GM21529 (cell line): ENCODE results near the gene TANC1.
A peak's percentile ranks its signal among the peaks of the same experiment; 100 is the strongest.
"Not testable (repeated sequence)": the region's sequence is repeated elsewhere in the genome, so short reads cannot be mapped to it uniquely, and the experiment has no call there.

Experiments used
- ATAC-seq: cut with Tn5 transposase; IDR thresholded peaks from one replicate; pipeline ENCODE4 v1.9.1; 2021; ENCODE audit not compliant: unreplicated experiment

Gene TANC1

DNA sequence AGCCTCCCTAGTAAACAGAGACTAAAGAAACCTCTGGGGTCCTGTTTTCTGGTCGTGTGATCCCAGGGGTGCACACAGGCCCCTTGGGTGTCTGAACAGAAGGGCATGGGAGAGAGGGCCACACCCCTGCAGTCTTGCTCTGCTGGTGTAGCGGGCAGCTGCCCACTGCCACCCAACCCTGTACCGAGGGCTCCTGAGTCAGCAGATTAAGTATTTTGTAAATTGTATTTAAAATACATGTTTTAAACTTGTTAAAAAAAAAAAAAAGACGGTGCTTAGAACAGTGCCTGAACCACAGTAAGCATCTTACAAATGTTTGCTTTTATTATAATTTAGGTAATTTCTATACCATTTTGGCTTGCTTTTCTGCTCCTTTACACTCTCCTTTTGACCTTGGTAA, 113.7 kb downstream of the TANC1 start:
- ATAC-seq: no peak

DNA sequence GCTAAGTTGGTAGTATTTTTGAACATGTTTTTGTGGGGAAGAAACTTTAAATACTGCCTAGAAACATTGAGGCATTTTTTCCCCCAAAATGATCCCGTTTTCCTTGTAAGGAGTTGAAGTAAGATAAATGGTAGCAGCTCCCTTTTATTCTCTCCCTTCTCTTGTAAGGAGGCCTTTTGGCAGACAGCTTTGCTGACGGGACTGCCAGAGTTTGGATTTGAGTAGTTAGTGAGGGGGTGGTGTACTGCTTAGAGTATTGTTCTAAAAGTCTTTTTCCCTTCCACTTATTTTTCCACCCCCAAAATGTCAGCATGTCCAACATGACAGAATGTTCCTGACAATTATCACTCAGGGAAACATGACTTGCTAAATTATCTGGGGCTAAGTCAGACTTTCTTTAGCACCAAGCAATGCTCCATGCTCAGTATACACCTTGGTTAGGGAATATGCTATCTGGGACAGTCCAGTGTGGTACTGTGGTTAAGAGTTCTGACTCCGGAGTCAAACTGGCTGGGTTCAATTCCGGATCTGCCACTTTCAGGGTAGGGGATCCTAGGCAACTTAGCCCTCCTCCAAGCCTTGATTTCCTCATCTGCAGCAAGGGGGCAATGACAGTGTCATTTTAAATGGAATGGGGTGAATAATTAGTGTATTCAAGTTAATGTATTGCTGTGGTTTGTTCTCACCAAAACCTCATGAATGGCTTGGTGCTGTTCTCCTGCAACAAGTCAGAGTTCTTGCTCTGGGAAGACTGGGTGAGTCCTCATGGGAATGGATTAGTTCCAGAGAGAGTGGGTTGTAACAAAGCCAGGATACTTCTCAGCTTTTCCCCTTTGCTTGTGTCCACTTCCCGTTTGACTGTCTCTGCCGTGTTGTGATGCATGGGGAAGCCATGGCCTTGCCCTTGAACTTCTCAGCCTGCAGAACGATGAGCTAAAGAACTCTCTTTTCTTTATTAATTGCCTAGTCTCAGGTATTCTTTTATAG, 116.2 kb downstream of the TANC1 start:
- no peak for ATAC-seq

DNA sequence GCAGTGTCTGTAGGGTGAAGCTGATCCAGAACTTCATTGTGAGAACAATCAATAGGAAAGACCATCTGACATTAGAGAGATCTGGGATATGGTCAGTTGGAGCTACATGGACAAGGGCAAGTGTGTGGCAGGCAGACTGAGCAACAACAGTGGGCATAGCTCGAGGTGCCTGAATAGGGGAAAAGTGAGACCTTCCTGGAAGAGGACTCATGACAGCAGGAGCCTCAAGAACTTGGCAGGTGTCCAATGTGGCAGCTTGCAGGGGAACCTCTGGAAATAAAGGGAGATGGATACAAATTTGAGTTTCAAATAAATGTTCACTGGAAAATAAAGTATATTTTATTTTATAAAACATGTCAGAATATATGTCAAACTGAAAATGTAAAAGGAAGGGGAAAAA, 117.9 kb downstream of the TANC1 start:
- ATAC-seq: no peak

DNA sequence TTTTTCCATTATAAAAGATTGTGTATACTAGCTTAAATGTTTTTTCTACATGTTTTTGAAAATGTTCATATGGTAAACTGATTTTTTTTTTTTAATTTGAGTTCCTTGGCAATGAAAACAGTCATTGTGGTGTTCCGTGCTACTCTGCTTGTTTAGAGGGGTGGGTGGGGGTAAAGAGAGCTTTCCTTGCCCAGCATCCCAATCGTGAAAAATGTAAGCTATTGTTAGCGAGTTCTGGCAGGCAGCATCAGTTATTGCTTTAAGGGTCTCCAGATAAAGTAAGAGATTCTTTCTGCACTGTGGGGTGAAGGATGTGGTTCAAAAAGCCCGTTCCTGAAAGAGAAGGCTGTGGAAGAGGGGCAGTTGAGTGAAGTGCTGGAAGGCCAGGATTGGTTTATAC, 118.4 kb downstream of the TANC1 start:
- no peak for ATAC-seq

DNA sequence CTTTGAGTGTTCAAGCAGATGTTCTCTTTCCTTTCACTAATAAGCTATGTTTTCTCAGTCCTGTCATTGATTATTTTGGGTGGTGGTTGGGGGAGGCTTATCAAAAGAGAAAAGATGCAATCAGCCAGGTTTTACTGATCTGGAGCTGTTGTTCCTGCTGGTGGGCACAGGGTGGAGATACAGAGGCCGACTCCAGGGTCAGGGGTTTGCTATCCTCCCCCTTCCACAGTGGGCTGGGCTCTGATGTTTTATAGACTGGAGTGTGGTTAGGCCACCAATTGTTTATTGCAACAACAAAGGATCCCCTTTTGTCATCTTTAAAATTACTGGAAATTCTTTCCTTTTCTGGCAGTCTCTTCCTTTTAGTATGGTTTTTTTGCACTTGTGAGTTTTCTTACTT, 120.5 kb downstream of the TANC1 start:
- ATAC-seq: no peak

DNA sequence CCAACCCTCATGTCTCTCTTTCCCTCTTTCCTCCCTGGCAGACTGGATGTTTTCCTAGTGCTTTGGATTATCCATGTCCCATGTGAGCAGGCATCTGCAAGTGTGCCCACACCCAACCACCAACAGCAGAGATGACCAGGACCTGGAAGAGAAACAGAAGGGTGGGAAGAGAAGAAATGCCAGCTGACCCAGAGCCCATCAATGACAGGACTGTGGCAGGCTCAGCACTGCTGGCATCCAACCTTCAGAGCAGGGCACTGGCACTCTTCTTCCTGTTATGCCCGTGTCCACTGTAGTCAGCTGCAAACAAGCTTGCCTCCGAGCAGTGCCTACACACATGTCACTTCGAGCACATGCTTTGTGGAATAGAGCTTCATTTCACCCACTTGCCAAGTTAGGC, 121.1 kb downstream of the TANC1 start:
- no peak for ATAC-seq

DNA sequence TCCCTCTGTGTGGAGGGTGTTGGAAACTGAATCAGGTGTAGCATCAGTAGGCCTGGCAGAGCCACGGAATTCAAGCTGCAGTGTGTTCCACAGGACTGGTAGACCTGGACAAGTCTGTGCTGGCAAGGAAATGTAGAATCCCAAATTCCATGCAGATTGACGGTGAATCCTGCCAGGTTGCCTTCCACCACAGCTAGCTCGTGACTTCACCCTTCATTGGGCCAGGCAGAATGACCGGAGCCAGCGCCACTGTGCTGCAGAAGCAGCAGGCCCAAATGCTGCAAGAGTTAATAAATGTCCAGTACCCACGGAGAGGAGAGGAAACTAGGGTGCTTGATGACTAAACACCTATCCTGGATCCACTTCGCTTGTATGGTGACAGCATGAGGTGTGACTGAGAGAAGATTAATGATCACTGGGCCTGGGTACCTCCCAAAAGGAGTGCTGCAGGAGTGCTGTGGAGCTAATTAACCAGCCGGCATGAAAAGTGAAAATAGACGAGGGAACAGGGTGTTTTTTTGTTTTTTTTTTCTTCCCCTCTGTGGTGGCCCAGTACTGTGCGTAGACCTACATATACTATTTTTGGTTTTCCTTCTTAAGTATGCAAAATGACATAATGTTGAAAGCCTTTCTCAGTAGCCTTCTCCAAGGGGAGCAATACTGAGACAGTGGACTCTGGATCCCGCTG, 122.2 kb downstream of the TANC1 start:
- peak; percentile 73 for ATAC-seq

DNA sequence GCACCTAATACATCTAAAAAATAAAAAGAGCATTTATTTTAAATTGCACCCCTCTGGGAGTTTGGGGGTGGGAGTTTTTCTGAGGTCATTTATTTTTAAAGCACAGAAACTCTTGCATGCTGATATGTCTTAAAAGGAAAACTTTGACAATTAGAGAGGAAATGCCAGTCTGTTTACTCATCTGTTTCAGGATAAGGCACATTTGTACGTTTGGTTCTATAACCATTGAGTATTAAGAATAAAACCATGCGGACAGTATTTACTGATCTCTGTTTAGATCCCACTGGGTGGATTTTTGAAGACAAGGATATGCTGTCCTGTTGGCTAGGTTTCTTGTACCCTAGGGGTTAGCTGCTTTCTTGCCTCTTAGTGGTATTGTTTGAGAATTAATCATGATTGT, 122.9 kb downstream of the TANC1 start:
- ATAC-seq: no peak

DNA sequence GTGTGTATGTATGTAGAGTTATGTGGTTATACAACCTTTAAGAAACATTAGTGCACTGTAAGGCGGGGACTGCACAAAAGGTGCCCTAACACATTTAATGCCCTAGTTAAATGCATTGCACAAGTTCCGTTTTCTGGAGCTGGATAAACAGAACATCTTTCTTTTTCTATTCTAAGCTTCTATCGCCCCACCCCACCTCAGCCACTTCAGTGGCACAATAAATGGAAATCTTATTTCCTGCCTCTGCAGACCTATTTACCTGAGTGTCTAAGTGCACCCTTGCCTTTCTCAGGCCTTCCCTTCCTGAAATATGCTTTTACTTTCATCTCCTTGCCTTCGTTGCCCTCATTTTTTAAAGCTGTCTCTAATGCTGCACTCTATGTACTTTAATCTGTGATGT, 123.5 kb downstream of the TANC1 start:
- no peak for ATAC-seq

DNA sequence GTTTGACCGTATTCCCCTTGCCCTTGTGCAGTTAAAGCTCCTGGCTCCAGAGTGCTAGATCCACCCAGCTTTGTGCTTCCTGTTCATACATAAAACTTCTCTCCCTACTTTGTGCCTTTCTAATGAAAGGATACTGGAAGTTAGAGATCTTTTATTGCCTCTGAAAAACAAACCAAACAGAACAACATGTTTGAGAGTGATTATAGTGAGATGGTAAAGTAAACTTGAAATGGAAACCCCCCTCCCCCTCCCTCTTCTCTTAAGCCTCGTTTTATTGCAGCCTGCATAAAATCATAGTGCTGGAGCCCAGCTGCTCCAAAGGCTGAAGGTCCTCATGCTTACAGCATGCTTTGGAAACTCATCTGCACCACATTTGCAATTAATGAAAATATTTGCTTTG, 125.1 kb downstream of the TANC1 start:
- ATAC-seq: no peak

DNA sequence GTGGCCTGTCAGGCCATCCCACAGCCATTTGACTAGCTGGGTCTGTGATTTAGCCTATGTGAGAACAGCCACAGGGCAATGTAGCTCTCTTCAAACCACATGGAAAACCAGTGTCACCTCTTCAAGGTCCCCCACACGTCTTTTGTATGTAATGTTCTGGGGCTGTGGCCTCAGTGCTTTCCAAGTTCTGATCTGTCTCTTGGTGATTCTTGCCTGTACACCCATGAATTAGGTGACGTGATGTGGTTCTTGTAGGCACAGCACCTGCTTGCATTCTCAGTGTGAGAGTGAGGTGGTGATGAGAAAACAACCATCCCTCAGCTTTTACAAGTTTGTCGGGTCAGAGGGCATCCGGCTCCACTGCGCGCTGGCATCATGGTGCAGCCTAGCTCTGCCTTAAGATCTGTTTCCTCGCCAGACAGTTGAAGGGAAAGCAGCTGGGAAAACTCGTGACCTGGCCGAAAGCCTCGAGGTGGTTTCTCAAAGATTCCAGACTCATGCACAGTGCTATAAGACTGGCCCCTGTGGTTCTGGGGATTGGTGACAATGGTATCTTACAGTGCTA, 125.8 kb downstream of the TANC1 start:
- no peak for ATAC-seq

DNA sequence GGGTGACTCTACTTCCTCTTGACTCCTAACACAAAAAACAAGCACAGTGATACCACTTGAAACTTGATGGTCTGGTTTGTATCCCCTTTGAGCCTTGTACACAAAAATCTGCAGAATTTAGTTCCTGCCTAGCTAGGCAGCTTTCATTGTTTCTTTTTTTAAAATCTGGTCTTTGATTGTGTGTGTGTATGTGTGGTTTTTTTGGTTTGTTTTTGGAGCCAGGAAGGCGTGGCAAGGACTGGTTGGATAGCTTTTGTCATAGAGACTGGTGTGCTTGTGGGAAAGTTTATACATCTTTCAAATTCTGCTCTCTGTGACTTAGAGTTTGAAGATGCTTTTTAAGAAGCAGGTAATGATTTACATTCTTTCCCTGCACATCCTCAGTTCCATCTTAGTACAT, 127.4 kb downstream of the TANC1 start:
- ATAC-seq: no peak

DNA sequence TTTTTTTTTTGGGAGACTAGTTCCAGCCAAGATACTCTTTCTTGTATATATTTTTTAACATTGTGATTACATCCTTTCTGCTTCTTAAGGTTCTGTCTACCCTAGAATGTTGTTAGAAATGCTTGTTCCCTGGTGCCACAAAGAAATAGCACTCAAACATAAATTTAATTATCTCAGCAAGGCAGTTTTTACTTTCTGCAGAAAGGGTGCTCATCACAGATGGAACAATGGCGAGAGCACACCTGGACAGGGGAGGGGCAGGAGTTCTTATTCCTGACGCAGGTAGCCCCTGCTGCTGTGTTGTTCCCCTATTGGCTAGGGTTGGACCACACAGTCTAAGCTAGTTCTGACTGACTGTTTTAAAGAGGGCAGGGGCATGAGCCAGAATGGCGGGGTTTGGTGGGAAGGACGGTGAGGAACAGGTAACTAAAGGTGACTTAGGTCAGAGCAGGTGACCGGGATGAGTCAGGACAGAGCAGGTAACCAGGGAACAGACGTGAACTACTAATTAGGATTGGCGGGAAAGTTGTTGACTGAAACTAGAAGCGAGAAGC, 127.9 kb downstream of the TANC1 start:
- not testable (repeated sequence) for ATAC-seq

DNA sequence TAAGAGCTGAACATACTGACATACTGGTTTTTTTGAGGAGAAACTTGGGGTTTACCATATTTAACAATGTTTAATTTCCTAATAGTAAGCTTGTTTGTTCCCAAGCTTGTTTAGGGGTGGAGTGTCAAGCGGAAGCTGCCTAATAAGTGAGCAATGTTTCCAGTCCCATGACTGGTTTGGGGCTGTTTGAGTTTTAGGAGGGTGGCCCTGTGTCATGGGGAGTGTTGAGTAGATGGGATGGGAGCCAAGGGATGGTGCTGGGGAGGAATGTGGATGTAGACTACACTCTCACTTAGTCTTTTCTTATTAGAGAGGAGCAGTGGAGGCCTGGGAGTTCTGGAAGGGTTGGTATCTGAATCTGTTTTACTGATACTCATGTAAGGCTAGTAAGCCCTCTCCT, 128.5 kb downstream of the TANC1 start:
- ATAC-seq: no peak

DNA sequence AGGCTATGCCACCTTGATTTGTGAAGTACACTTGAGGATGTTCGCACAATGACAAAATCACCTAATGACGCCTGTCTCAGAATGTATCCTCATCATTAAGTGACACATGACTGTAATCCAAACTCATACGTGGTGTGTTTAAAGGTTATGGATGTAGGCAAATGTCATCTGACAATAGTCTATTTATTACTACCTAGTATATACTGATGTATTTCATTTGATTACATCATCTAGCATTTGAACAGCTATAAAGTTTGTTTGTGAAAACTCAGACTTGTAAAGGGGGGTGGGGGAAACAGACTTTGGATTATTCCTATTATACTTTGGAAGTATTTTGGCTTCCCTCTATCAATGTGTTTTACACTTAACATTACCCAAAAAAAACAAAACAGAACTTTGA, 129.9 kb downstream of the TANC1 start:
- ATAC-seq: no peak

DNA sequence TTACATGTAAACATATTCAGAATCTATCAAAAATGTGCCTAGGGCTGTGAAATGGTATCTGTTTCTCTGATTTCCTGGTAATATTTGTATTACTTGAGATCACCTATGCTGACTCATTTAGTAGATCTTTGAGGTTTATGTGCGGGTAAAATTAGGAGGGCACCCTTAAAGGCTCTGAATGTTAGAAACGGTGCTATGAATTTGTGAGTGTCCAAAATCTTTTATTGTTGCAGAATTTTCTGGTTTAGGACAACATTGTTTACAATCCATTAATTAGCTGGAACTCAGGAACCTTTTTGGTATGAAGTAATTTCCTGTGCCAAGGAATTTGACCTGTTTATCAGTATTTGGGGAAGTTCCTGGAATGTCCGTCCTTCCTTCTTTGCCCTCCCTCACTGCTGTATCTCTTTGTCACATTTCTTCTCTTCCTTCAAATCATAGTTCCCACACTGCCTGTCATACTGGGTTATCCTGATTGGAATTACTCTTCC, 130.5 kb downstream of the TANC1 start:
- no peak for ATAC-seq

DNA sequence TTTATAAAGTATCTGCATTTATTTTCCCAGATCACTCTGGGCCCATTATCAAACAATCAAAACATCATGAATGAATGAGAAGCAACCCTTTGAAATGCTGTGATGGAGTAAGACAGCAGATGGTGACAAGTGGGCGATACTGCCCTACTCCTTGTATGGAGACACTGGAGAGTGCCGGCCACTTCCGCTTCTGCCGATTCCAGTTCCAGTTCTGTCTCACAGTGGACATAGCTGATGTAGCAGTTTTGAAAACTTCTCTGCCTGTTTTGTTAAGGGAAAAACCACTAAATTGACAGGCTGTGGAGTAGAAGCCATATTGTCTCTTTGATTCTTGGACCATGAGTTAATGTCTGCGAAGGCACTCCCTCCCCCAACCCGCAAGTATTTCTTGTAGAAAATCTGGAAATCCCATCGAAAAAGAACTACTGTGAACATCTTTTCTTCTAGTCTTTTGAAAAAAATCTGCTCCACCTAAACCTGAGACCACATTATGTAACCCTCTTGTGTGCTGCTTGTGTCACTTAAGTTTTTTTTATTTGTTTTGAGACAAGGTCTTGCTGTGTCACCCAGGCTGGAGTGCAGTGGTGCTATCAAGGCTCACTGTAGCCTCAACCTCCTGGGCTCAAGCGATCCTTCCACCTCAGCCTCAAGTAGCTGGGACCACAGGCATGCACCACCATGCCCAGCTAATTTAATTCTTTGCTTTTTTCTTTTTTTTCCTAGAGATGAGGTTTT, 133.5 kb downstream of the TANC1 start:
- ATAC-seq: no peak

DNA sequence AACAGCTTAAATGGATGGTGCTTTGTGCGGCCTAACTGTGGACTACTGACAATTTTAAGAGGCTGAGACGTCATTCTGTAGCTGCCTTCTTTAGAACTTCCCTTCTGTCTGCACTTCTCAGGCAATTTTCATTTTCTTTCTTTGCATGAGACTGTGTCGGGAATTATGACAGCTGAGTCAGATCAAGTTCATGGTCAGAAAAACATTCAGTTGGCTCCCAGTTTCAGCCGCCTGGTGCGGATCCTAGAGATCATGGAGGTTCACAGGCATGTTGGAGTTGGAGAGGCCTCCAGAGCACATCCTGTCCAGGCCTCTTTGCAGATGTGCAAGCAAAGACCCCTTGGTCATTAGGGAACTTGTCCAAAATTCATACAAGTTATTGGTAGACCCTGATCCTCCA, 135.0 kb downstream of the TANC1 start:
- no peak for ATAC-seq

DNA sequence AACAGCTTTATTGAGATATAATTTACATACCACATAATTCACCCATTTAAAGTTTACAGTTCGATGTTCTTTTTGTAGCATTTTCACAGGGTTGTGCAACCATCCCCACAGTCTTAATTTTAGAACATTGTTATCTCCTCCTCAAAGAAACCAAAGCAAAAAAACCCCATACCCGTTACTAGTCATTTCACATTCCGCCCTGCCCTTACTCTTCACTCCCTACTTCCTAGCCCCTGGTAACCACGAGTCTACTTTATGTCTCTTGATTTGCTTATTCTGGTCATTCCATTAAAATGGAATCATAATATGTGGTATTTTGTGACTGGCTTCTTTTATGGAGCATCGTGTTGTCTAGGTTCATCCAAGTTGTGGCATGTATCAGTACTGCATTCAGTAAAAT, 137.7 kb downstream of the TANC1 start:
- no peak for ATAC-seq

DNA sequence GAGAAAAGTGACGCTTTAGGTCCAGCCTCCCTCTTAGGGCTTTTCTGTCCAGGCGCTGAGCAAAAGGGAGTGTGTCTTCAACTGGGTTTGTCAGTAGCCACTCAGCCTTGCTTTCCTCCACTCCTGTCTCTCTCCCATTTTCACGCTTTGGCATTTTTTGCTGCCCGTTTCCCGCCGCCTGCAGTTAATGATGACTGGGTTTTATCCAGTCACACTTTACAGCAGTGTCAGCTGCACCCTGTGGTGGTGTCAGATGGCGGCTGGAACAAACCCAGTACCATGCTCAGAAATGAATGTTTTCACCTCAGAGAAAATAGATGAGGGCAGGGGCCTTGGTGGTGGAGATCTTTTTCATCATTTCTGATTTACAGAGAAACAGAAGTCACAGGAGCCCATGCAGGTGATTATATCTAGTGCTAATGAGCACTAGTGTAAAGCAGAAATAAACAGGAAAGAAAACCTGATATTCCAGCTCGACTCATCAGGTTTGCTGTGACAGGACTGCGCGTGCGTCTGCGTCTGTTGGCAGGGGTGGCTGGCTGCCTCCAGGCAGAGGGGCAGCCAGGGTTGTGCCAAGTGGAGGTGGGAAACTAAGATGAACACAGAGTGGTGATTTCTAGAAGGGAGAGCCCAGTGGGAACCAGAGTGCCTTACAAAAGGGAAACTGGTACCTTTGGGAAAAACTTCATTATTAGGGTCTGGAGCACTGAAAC, 139.9 kb downstream of the TANC1 start:
- ATAC-seq: no peak
